Caco-2 (cell line): ENCODE data around the gene RNF217. TPM values are rescaled to one million over a fixed set of nuclear protein-coding genes. Genes with fewer than 3 reads are reported as not detected.
"Not testable (repeated sequence)": the region's sequence is repeated elsewhere in the genome, so short reads cannot be mapped to it uniquely, and the experiment has no call there.

Source experiments
- BruUV-seq: library from RNA; stranded (reverse); fragments of 400-500 nt; replicated peaks from 2 replicates; lab custom pipeline; 2021; lab: Mats Ljungman, UMichigan
- CTCF ChIA-PET: fragments of 300-600 bp; sonication (Branson Sonifier 250); formaldehyde crosslinking; loops from one replicate; lab custom pipeline; 2022; ENCODE audit warnings: antibody characterized with exemption; lab: Charles Lee
- POLR2A ChIA-PET: fragments of 300-600 bp; sonication (Branson Sonifier 250); formaldehyde crosslinking; loops from one replicate; lab custom pipeline; 2022; ENCODE audit warnings: antibody characterized with exemption; lab: Charles Lee
- DNase-seq, 2 experiments: peaks; one replicate each; pipeline versions ENCODE4 v3.0.0 to v3.0.0-alpha.2; 2020 to 2022
- H3K27me3 ChIP-seq: replicated peaks from 2 replicates; pipeline ENCODE4 v1.6.0; 2011; ENCODE audit warnings: low read length; ENCODE audit not compliant: control insufficient read depth, insufficient read depth
- H3K36me3 ChIP-seq: 2 replicates; pipeline ENCODE4 v1.5.1; 2011; ENCODE audit warnings: low read length; ENCODE audit not compliant: control insufficient read depth, insufficient read depth
- H3K4me1 ChIP-seq: fragments of 250-450 bp; sonication (Bioruptor Pico); 2 replicates; pipeline ENCODE4 v1.5.1; 2020; ENCODE audit warnings: mild to moderate bottlenecking
- H3K4me3 ChIP-seq: 2 replicates; pipeline ENCODE4 v1.5.1; 2011; ENCODE audit warnings: low read depth, mild to moderate bottlenecking, control low read depth, low read length
- H3K9me3 ChIP-seq: fragments of 250-450 bp; sonication (Bioruptor Pico); 2 replicates; pipeline ENCODE4 v1.5.1; 2020; ENCODE audit warnings: mild to moderate bottlenecking, moderate library complexity
- H3K27ac Mint-ChIP-seq: one replicate; pipeline ENCODE4 v1.8.0; 2022; ENCODE audit warnings: mixed read lengths; ENCODE audit not compliant: unreplicated experiment
- H3K27me3 Mint-ChIP-seq: one replicate; pipeline ENCODE4 v1.8.0; 2022; ENCODE audit warnings: mixed read lengths; ENCODE audit not compliant: insufficient read depth, unreplicated experiment
- H3K36me3 Mint-ChIP-seq: one replicate; pipeline ENCODE4 v1.8.0; 2022; ENCODE audit warnings: mild to moderate bottlenecking, mixed read lengths; ENCODE audit not compliant: insufficient read depth, unreplicated experiment
- H3K4me1 Mint-ChIP-seq: one replicate; pipeline ENCODE4 v1.8.0; 2022; ENCODE audit warnings: low read depth, mixed read lengths; ENCODE audit not compliant: unreplicated experiment
- H3K4me3 Mint-ChIP-seq: one replicate; pipeline ENCODE4 v1.8.0; 2022; ENCODE audit warnings: mild to moderate bottlenecking, moderate library complexity, mixed read lengths; ENCODE audit not compliant: unreplicated experiment
- H3K9me3 Mint-ChIP-seq: one replicate; pipeline ENCODE4 v1.8.0; 2022; ENCODE audit warnings: mixed read lengths; ENCODE audit not compliant: unreplicated experiment
- CTCF ChIP-seq, 2 experiments: fragments of 200-600 bp in 1 of 2; IDR thresholded peaks; 1 replicate in 1 of 2; 2 replicates in 1 of 2; pipeline versions ENCODE4 v1.5.1 to v1.8.0; 2011 to 2022; ENCODE audit warnings: antibody characterized with exemption in 1 of 2, control low read depth in 1 of 2, inconsistent platforms in 1 of 2, low read depth in 1 of 2, low read length in 1 of 2, mild to moderate bottlenecking in 1 of 2, moderate library complexity in 1 of 2; ENCODE audit not compliant: insufficient read depth in 1 of 2, severe bottlenecking in 1 of 2, unreplicated experiment in 1 of 2
- intact Hi-C: fragments of 100-400 bp; cut with micrococcal nuclease; formaldehyde crosslinking; loops from one replicate; pipeline ENCODE4 v1.10.0; 2022; ENCODE audit not compliant: unreplicated experiment
- total RNA-seq: library from RNA; stranded (reverse); gene quantifications from 2 replicates; pipeline ENCODE4 v1.2.3, GENCODE V29; 2022

RNF217 gene
- total RNA-seq, 1 experiment from 2014 or later = 0.09 TPM

GRCh38 chr6:125027287-125027686, 65.0 kb downstream of the RNF217 start:
- DNase-seq = no peak
- ChIA-PET POLR2A (no interaction called here), CTCF (no interaction called here)
- Histone ChIP-seq H3K36me3 (no peaks in the 10 kb centered on the region), H3K4me1 (no peaks in the 10 kb centered on the region), H3K27me3 (no peaks in the 10 kb centered on the region), H3K4me3 (no peak overlapping the region), H3K9me3 (no peaks in the 10 kb centered on the region)
- no peaks in the 10 kb centered on the region for H3K36me3 Mint-ChIP-seq
- no peak for TF ChIP-seq CTCF (IDR thresholded peaks at IDR 0.05; ENCODE audit: insufficient read depth in 1 of 2, low read depth in 1 of 2, low read length in 1 of 2, severe bottlenecking in 1 of 2, unreplicated experiment in 1 of 2)
- no peaks in the 10 kb centered on the region for H3K4me1 Mint-ChIP-seq
- intact Hi-C loops = no loop called here
- no peak overlapping the region for H3K4me3 Mint-ChIP-seq
- no peaks in the 10 kb centered on the region for H3K9me3 Mint-ChIP-seq
- BruUV-seq = no TSS peak
- peaks cover 4% of the 10 kb centered on the region for H3K27me3 Mint-ChIP-seq
- no peak overlapping the region for H3K27ac Mint-ChIP-seq

GRCh38 chr6:125030969-125031368, 68.7 kb downstream of the RNF217 start:
- Histone ChIP-seq H3K4me3 (no peak overlapping the region), H3K36me3 (no peaks in the 10 kb centered on the region), H3K9me3 (no peaks in the 10 kb centered on the region), H3K4me1 (no peaks in the 10 kb centered on the region), H3K27me3 (no peaks in the 10 kb centered on the region)
- Mint-ChIP-seq H3K4me1 (no peaks in the 10 kb centered on the region), H3K27ac (no peak overlapping the region), H3K36me3 (no peaks in the 10 kb centered on the region), H3K9me3 (no peaks in the 10 kb centered on the region), H3K27me3 (peaks cover 4% of the 10 kb centered on the region), H3K4me3 (no peak overlapping the region)
- POLR2A ChIA-PET = no interaction called here
- no TSS peak for BruUV-seq
- intact Hi-C loops = no loop called here
- no peak for DNase-seq
- no peak for TF ChIP-seq CTCF (IDR thresholded peaks at IDR 0.05; ENCODE audit: insufficient read depth in 1 of 2, low read depth in 1 of 2, low read length in 1 of 2, severe bottlenecking in 1 of 2, unreplicated experiment in 1 of 2)
- CTCF ChIA-PET = no interaction called here

- TF ChIP-seq CTCF (IDR thresholded peaks at IDR 0.05; ENCODE audit: insufficient read depth in 1 of 2, low read depth in 1 of 2, low read length in 1 of 2, severe bottlenecking in 1 of 2, unreplicated experiment in 1 of 2) = no peak
- no peaks in the 10 kb centered on the region for H3K4me1 Mint-ChIP-seq
- Histone ChIP-seq H3K4me3 (no peak overlapping the region), H3K9me3 (no peaks in the 10 kb centered on the region), H3K4me1 (no peaks in the 10 kb centered on the region), H3K36me3 (no peaks in the 10 kb centered on the region), H3K27me3 (no peaks in the 10 kb centered on the region)
- H3K27ac Mint-ChIP-seq = no peak overlapping the region
- H3K36me3 Mint-ChIP-seq = no peaks in the 10 kb centered on the region
- no peak overlapping the region for H3K4me3 Mint-ChIP-seq
- ChIA-PET POLR2A (no interaction called here), CTCF (no interaction called here)
- intact Hi-C loops = no loop called here
- BruUV-seq = no TSS peak
- no peak for DNase-seq
- H3K9me3 Mint-ChIP-seq = no peaks in the 10 kb centered on the region
- H3K27me3 Mint-ChIP-seq = peaks cover 4% of the 10 kb centered on the region
These were observed 69.1 kb downstream of the RNF217 start for GRCh38 chr6:125031385-125031784.

- H3K27me3 Mint-ChIP-seq, H3K4me1 Mint-ChIP-seq, BruUV-seq, intact Hi-C loops, POLR2A ChIA-PET, H3K27me3 ChIP-seq, H3K36me3 Mint-ChIP-seq, H3K9me3 Mint-ChIP-seq, H3K27ac Mint-ChIP-seq, DNase-seq, H3K4me3 ChIP-seq, H3K4me1 ChIP-seq, H3K4me3 Mint-ChIP-seq, CTCF ChIA-PET, H3K9me3 ChIP-seq, H3K36me3 ChIP-seq: not testable (repeated sequence)
These were observed 72.7 kb downstream of the RNF217 start for GRCh38 chr6:125034929-125035328.

GRCh38 chr6:125036486-125036885, 74.2 kb downstream of the RNF217 start:
- H3K27me3 Mint-ChIP-seq, H3K9me3 Mint-ChIP-seq, POLR2A ChIA-PET, H3K36me3 ChIP-seq, intact Hi-C loops, H3K27ac Mint-ChIP-seq, H3K27me3 ChIP-seq, H3K4me1 Mint-ChIP-seq, H3K9me3 ChIP-seq, DNase-seq, BruUV-seq, H3K36me3 Mint-ChIP-seq, H3K4me3 ChIP-seq, H3K4me3 Mint-ChIP-seq, H3K4me1 ChIP-seq, CTCF ChIA-PET: not testable (repeated sequence)
